Measurements from ENCODE around the gene TBX1. TPM values are rescaled to one million over a fixed set of nuclear protein-coding genes. Genes with fewer than 3 reads are reported as not detected.

The TBX1 gene
- total and polyA plus RNA-seq, 5 donors from 2014 or later, result not detected

GRCh38 chr22:19748991-19749664, 11.4 kb upstream of the TBX1 start:
- Histone ChIP-seq H3K36me3 (ENCODE audit: control insufficient read depth, insufficient read depth, low read length) (no peaks in the 10 kb centered on the region), H3K27me3 (ENCODE audit: control insufficient read depth, insufficient read depth, low read length) (peaks cover 3% of the 10 kb centered on the region), H3K27ac (ENCODE audit: insufficient read depth, low read length, poor library complexity, severe bottlenecking) (no peak overlapping the region), H3K4me3 (ENCODE audit: low read depth, low read length) (no peak overlapping the region), H3K4me1 (ENCODE audit: control insufficient read depth, insufficient read depth, low read length, poor library complexity, severe bottlenecking) (no peaks in the 10 kb centered on the region), H3K9me3 (ENCODE audit: control insufficient read depth in 2 of 2, low read length in 2 of 2) (no peaks in the 10 kb centered on the region)
- no peak for DNase-seq
- H3K36me3 Mint-ChIP-seq, result no peaks in the 10 kb centered on the region
- H3K27ac Mint-ChIP-seq, result no peak overlapping the region
- peaks cover 12% of the 10 kb centered on the region for H3K27me3 Mint-ChIP-seq
- ATAC-seq (ENCODE audit: low read depth in 2 of 2), result no peak
- H3K4me3 Mint-ChIP-seq, result no peak overlapping the region
- H3K9me3 Mint-ChIP-seq, result no peaks in the 10 kb centered on the region
- H3K4me1 Mint-ChIP-seq, result no peaks in the 10 kb centered on the region

GRCh38 chr22:19749876-19750275, 10.7 kb upstream of the TBX1 start:
- Histone ChIP-seq H3K9me3 (ENCODE audit: control insufficient read depth in 2 of 2, low read length in 2 of 2) (no peaks in the 10 kb centered on the region), H3K36me3 (ENCODE audit: control insufficient read depth, insufficient read depth, low read length) (no peaks in the 10 kb centered on the region), H3K27me3 (ENCODE audit: control insufficient read depth, insufficient read depth, low read length) (peaks cover 3% of the 10 kb centered on the region), H3K4me1 (ENCODE audit: control insufficient read depth, insufficient read depth, low read length, poor library complexity, severe bottlenecking) (no peaks in the 10 kb centered on the region), H3K27ac (ENCODE audit: insufficient read depth, low read length, poor library complexity, severe bottlenecking) (no peak overlapping the region), H3K4me3 (ENCODE audit: low read depth, low read length) (no peak overlapping the region)
- Mint-ChIP-seq H3K36me3 (no peaks in the 10 kb centered on the region), H3K27me3 (peaks cover 19% of the 10 kb centered on the region), H3K4me3 (no peak overlapping the region), H3K4me1 (peaks cover 0 to 3% (median 0%) of the 10 kb centered on the region in 4 donors), H3K9me3 (no peaks in the 10 kb centered on the region), H3K27ac (no peak overlapping the region)
- DNase-seq, result no peak
- no peak for ATAC-seq (ENCODE audit: low read depth in 2 of 2)

GRCh38 chr22:19750507-19751490, 9.8 kb upstream of the TBX1 start:
- peaks cover 3% of the 10 kb centered on the region for H3K4me1 ChIP-seq (ENCODE audit: control insufficient read depth, insufficient read depth, low read length, poor library complexity, severe bottlenecking)
- Mint-ChIP-seq H3K4me1 (peaks cover 0 to 5% (median under 1%) of the 10 kb centered on the region in 4 donors), H3K4me3 (no peak overlapping the region), H3K27ac (no peak overlapping the region), H3K9me3 (no peaks in the 10 kb centered on the region), H3K36me3 (no peaks in the 10 kb centered on the region), H3K27me3 (peaks cover 23% of the 10 kb centered on the region)
- H3K27ac ChIP-seq (ENCODE audit: insufficient read depth, low read length, poor library complexity, severe bottlenecking), result no peak overlapping the region
- peaks cover 3% of the 10 kb centered on the region for H3K27me3 ChIP-seq (ENCODE audit: control insufficient read depth, insufficient read depth, low read length)
- no peak for DNase-seq
- H3K9me3 ChIP-seq (ENCODE audit: control insufficient read depth in 2 of 2, low read length in 2 of 2), result no peaks in the 10 kb centered on the region
- no peak for ATAC-seq (ENCODE audit: low read depth in 2 of 2)
- no peak overlapping the region for H3K4me3 ChIP-seq (ENCODE audit: low read depth, low read length)
- no peaks in the 10 kb centered on the region for H3K36me3 ChIP-seq (ENCODE audit: control insufficient read depth, insufficient read depth, low read length)

GRCh38 chr22:19751497-19752245, 8.9 kb upstream of the TBX1 start:
- H3K4me1 ChIP-seq (ENCODE audit: control insufficient read depth, insufficient read depth, low read length, poor library complexity, severe bottlenecking), result peaks cover 12% of the 10 kb centered on the region
- H3K27ac ChIP-seq (ENCODE audit: insufficient read depth, low read length, poor library complexity, severe bottlenecking), result no peak overlapping the region
- H3K27me3 ChIP-seq (ENCODE audit: control insufficient read depth, insufficient read depth, low read length), result peaks cover 3% of the 10 kb centered on the region
- no peaks in the 10 kb centered on the region for H3K9me3 ChIP-seq (ENCODE audit: control insufficient read depth in 2 of 2, low read length in 2 of 2)
- Mint-ChIP-seq H3K9me3 (peaks cover 0 to 2% (median 0%) of the 10 kb centered on the region in 7 donors), H3K27ac (no peak overlapping the region), H3K4me3 (no peak overlapping the region), H3K4me1 (peaks cover 0 to 12% (median 4%) of the 10 kb centered on the region in 4 donors), H3K36me3 (no peaks in the 10 kb centered on the region), H3K27me3 (peaks cover 32% of the 10 kb centered on the region)
- no peaks in the 10 kb centered on the region for H3K36me3 ChIP-seq (ENCODE audit: control insufficient read depth, insufficient read depth, low read length)
- no peak for DNase-seq
- H3K4me3 ChIP-seq (ENCODE audit: low read depth, low read length), result no peak overlapping the region
- no peak for ATAC-seq (ENCODE audit: low read depth in 2 of 2)

- peaks cover 0 to 24% (median 7%) of the 10 kb centered on the region in 4 donors for H3K4me1 Mint-ChIP-seq
- no peaks in the 10 kb centered on the region for H3K36me3 ChIP-seq (ENCODE audit: control insufficient read depth, insufficient read depth, low read length)
- H3K9me3 Mint-ChIP-seq, result peaks cover 0 to 2% (median 0%) of the 10 kb centered on the region in 7 donors
- peak overlapping the region in 1 of 4 donors; percentile 25 for H3K4me3 Mint-ChIP-seq
- no peaks in the 10 kb centered on the region for H3K9me3 ChIP-seq (ENCODE audit: control insufficient read depth in 2 of 2, low read length in 2 of 2)
- H3K4me3 ChIP-seq (ENCODE audit: low read depth, low read length), result no peak overlapping the region
- H3K36me3 Mint-ChIP-seq, result no peaks in the 10 kb centered on the region
- ATAC-seq (ENCODE audit: low read depth in 2 of 2), result no peak
- peaks cover 18% of the 10 kb centered on the region for H3K4me1 ChIP-seq (ENCODE audit: control insufficient read depth, insufficient read depth, low read length, poor library complexity, severe bottlenecking)
- peaks cover 41% of the 10 kb centered on the region for H3K27me3 Mint-ChIP-seq
- H3K27ac ChIP-seq (ENCODE audit: insufficient read depth, low read length, poor library complexity, severe bottlenecking), result no peak overlapping the region
- peaks cover 3% of the 10 kb centered on the region for H3K27me3 ChIP-seq (ENCODE audit: control insufficient read depth, insufficient read depth, low read length)
- H3K27ac Mint-ChIP-seq, result no peak overlapping the region
- DNase-seq, result no peak
These were observed 7.3 kb upstream of the TBX1 start for GRCh38 chr22:19753090-19753842.

GRCh38 chr22:19753996-19754700, 6.4 kb upstream of the TBX1 start:
- H3K36me3 ChIP-seq (ENCODE audit: control insufficient read depth, insufficient read depth, low read length), result no peaks in the 10 kb centered on the region
- DNase-seq (no peak), ATAC-seq (ENCODE audit: low read depth in 2 of 2) (no peak)
- Mint-ChIP-seq H3K4me1 (peaks cover 0 to 24% (median 7%) of the 10 kb centered on the region in 4 donors), H3K4me3 (peak overlapping the region in 2 of 4 donors; percentile 25 to 48), H3K27ac (no peak overlapping the region), H3K36me3 (no peaks in the 10 kb centered on the region), H3K9me3 (peaks cover 0 to 2% (median 0%) of the 10 kb centered on the region in 7 donors), H3K27me3 (peaks cover 42% of the 10 kb centered on the region)
- peaks cover 21% of the 10 kb centered on the region for H3K4me1 ChIP-seq (ENCODE audit: control insufficient read depth, insufficient read depth, low read length, poor library complexity, severe bottlenecking)
- no peak overlapping the region for H3K27ac ChIP-seq (ENCODE audit: insufficient read depth, low read length, poor library complexity, severe bottlenecking)
- no peak overlapping the region for H3K4me3 ChIP-seq (ENCODE audit: low read depth, low read length)
- no peaks in the 10 kb centered on the region for H3K9me3 ChIP-seq (ENCODE audit: control insufficient read depth in 2 of 2, low read length in 2 of 2)
- H3K27me3 ChIP-seq (ENCODE audit: control insufficient read depth, insufficient read depth, low read length), result peaks cover 3% of the 10 kb centered on the region

Measured in CD4-positive, CD25-positive, alpha-beta regulatory T cell (primary cell).